ENCODE data around the gene AIFM3. TPM values are rescaled to one million over a fixed set of nuclear protein-coding genes. Genes with fewer than 3 reads are reported as not detected.
A peak's percentile ranks its signal among the peaks of the same experiment; 100 is the strongest.

Gene AIFM3
- total RNA-seq, 1 experiment from 2014 or later: 2.6 TPM

DNA sequence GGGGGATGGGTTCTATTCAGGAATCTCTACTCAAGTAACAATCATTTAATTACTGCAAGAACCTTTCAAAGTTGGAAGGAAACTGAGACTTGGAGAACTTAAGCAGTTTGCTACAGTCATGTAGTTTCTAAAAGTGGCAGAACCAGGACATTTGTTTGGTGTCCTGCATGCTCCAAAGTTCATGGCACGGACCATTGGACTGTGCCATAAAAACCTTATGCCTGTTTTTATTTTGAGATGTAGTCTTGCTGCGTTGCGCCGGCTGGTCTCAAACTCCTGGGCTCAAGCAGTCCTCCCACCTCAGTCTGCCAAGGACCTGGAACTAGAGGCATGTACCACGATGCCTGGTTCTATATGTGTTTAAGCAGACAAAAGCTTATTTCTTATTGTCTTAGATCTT, 18.6 kb upstream of the AIFM3 start:
- no peak for DNase-seq (ENCODE audit: low spot score)
- Mint-ChIP-seq H3K4me1 (peaks cover 23% of the 10 kb centered on the region), H3K27me3 (ENCODE audit: low read depth) (no peaks in the 10 kb centered on the region), H3K27ac (peak overlapping the region; percentile 54; the same call in 1 of the 2 replicates), H3K4me3 (no peak overlapping the region), H3K9me3 (no peaks in the 10 kb centered on the region), H3K36me3 (peaks cover 38% of the 10 kb centered on the region)
- no peak for ATAC-seq
- ChIA-PET POLR2A (no interaction called here), CTCF (interaction anchor here (1.7 kb wide), 1 partner anchor 8 kb away, joined by 7 read pairs; no protein-coding TSS in a partner anchor)
- TF ChIP-seq ZNF671 (CRISPR knock-in tag; IDR thresholded peaks at IDR 0.05) (no peak), E2F1 (CRISPR knock-in tag; IDR thresholded peaks at IDR 0.05) (no peak), NR3C1 (CRISPR knock-in tag; conservative IDR thresholded peaks at IDR 0.05; ENCODE audit: low read depth) (no peak), MAX (CRISPR knock-in tag; IDR thresholded peaks at IDR 0.05) (no peak), FOXP1 (CRISPR knock-in tag; IDR thresholded peaks at IDR 0.05; ENCODE audit: borderline replicate concordance) (no peak), CDX4 (CRISPR knock-in tag; IDR thresholded peaks at IDR 0.05; ENCODE audit: borderline replicate concordance) (no peak)
- TF ChIP-seq, protein P1, sequence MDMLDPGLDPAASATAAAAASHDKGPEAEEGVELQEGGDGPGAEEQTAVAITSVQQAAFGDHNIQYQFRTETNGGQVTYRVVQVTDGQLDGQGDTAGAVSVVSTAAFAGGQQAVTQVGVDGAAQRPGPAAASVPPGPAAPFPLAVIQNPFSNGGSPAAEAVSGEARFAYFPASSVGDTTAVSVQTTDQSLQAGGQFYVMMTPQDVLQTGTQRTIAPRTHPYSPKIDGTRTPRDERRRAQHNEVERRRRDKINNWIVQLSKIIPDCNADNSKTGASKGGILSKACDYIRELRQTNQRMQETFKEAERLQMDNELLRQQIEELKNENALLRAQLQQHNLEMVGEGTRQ (CRISPR knock-in tag; IDR thresholded peaks at IDR 0.05): no peak
- TF ChIP-seq, protein P2, sequence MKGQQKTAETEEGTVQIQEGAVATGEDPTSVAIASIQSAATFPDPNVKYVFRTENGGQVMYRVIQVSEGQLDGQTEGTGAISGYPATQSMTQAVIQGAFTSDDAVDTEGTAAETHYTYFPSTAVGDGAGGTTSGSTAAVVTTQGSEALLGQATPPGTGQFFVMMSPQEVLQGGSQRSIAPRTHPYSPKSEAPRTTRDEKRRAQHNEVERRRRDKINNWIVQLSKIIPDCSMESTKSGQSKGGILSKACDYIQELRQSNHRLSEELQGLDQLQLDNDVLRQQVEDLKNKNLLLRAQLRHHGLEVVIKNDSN (CRISPR knock-in tag; IDR thresholded peaks at IDR 0.05): no peak
- TF ChIP-seq, protein P3, sequence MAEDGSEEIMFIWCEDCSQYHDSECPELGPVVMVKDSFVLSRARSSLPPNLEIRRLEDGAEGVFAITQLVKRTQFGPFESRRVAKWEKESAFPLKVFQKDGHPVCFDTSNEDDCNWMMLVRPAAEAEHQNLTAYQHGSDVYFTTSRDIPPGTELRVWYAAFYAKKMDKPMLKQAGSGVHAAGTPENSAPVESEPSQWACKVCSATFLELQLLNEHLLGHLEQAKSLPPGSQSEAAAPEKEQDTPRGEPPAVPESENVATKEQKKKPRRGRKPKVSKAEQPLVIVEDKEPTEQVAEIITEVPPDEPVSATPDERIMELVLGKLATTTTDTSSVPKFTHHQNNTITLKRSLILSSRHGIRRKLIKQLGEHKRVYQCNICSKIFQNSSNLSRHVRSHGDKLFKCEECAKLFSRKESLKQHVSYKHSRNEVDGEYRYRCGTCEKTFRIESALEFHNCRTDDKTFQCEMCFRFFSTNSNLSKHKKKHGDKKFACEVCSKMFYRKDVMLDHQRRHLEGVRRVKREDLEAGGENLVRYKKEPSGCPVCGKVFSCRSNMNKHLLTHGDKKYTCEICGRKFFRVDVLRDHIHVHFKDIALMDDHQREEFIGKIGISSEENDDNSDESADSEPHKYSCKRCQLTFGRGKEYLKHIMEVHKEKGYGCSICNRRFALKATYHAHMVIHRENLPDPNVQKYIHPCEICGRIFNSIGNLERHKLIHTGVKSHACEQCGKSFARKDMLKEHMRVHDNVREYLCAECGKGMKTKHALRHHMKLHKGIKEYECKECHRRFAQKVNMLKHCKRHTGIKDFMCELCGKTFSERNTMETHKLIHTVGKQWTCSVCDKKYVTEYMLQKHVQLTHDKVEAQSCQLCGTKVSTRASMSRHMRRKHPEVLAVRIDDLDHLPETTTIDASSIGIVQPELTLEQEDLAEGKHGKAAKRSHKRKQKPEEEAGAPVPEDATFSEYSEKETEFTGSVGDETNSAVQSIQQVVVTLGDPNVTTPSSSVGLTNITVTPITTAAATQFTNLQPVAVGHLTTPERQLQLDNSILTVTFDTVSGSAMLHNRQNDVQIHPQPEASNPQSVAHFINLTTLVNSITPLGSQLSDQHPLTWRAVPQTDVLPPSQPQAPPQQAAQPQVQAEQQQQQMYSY (CRISPR knock-in tag; IDR thresholded peaks at IDR 0.05): no peak

GRCh38 chr22:20948989-20949388, 18.1 kb upstream of the AIFM3 start:
- peaks cover 42% of the 10 kb centered on the region for H3K36me3 Mint-ChIP-seq
- H3K9me3 Mint-ChIP-seq: no peaks in the 10 kb centered on the region
- ATAC-seq (no peak), DNase-seq (ENCODE audit: low spot score) (no peak)
- ChIA-PET POLR2A (no interaction called here), CTCF (no interaction called here)
- H3K4me3 Mint-ChIP-seq: no peak overlapping the region
- no peak for TF ChIP-seq TEAD1 (CRISPR knock-in tag; IDR thresholded peaks at IDR 0.05)
- TF ChIP-seq, protein P4, sequence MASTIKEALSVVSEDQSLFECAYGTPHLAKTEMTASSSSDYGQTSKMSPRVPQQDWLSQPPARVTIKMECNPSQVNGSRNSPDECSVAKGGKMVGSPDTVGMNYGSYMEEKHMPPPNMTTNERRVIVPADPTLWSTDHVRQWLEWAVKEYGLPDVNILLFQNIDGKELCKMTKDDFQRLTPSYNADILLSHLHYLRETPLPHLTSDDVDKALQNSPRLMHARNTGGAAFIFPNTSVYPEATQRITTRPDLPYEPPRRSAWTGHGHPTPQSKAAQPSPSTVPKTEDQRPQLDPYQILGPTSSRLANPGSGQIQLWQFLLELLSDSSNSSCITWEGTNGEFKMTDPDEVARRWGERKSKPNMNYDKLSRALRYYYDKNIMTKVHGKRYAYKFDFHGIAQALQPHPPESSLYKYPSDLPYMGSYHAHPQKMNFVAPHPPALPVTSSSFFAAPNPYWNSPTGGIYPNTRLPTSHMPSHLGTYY (CRISPR knock-in tag; IDR thresholded peaks at IDR 0.05): no peak
- no peak for TF ChIP-seq MYBL2 (CRISPR knock-in tag; IDR thresholded peaks at IDR 0.05)
- peak; percentile 83; the same call in 1 of the 2 replicates for TF ChIP-seq ZNF121 (CRISPR knock-in tag; IDR thresholded peaks at IDR 0.05)
- TF ChIP-seq SMAD3 (CRISPR knock-in tag; IDR thresholded peaks at IDR 0.05; ENCODE audit: borderline replicate concordance): no peak
- H3K27ac Mint-ChIP-seq: no peak overlapping the region
- no peaks in the 10 kb centered on the region for H3K27me3 Mint-ChIP-seq (ENCODE audit: low read depth)
- peaks cover 23% of the 10 kb centered on the region for H3K4me1 Mint-ChIP-seq

Data from WTC11 (cell line).